ENCODE measurements around the gene PALM2AKAP2. TPM values are rescaled to one million over a fixed set of nuclear protein-coding genes. Genes with fewer than 3 reads are reported as not detected.

Gene PALM2AKAP2
- total and polyA plus RNA-seq, 8 donors = 22.9 to 29.6 (median 26.7) TPM

DNA sequence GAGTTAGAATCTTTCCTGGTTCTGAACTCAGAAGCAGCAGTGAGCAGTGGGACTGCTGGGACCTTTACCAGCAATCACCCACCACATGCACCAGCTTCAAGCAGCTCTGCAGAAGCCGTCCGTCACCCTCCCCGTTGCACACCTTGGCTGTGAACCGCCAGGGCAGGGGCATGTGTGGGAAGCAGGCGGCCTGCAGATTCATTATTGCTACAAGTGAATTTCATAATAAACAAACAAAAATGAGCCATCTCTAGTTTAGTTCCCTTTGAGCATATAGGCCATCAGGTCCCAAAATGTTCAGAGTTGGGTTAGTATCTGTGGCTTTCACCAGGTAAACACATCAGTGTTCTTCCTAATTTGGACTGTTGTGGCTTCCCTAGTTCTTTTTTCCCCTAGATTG, 17.5 kb downstream of the PALM2AKAP2 start:
- ATAC-seq (no peak), DNase-seq (no peak)
- H3K4me1 ChIP-seq = no peaks in the 10 kb centered on the region
- no peak for TF ChIP-seq CTCF (IDR thresholded peaks at IDR 0.05)
- H3K27me3 ChIP-seq = no peaks in the 10 kb centered on the region
- H3K9me3 ChIP-seq = no peaks in the 10 kb centered on the region
- H3K27ac ChIP-seq = no peak overlapping the region
- H3K36me3 ChIP-seq = no peaks in the 10 kb centered on the region
- H3K4me3 ChIP-seq = no peak overlapping the region
- intact Hi-C loops (cut with DNase I) = no loop called here

DNA sequence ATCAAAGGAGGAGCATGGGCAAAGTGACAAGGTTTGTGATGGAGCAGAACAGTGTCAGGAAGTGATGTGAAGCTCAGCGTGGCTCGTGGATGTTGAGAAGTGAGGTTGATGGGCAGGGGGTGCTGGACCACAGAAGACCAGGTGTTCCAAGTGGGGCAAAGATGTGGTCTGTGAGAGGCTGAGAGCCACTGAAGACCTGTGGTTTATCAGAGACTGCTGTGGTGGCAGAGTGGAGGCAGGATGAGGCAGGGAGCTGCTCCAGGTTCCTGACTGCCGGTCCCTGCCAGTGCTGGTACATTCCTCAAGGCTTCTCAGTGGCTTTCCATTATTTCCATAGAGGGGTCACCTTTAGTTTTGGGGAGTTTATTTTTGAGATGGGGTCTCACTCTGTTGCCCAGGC, 19.1 kb downstream of the PALM2AKAP2 start:
- no peak overlapping the region for H3K27ac ChIP-seq

DNA sequence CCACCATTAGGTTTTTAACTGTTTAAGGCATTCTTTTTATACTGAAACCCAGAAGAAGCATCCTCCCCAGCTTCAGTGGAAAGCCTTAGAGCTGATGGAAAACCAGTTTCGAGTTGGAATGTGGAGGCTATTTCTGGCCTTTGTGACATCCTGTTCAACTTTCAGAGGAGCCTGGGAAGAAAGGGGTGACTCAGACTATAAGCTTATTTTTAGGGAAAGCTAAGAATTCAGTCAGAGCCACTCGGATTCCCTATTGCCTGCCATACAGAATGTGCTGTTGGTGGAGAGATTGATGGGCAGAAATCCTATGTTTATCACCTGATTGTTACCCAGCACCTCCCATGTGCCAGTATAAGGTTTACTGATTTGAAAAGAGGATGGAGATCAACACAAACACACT, 19.8 kb downstream of the PALM2AKAP2 start:
- ATAC-seq (no peak), DNase-seq (no peak)
- Histone ChIP-seq H3K4me3 (no peak overlapping the region), H3K36me3 (no peaks in the 10 kb centered on the region), H3K4me1 (no peaks in the 10 kb centered on the region), H3K27me3 (no peaks in the 10 kb centered on the region), H3K9me3 (no peaks in the 10 kb centered on the region), H3K27ac (peak overlapping the region in 1 of 2 donors; percentile 28)
- intact Hi-C loops (cut with DNase I) = no loop called here
- TF ChIP-seq CTCF (IDR thresholded peaks at IDR 0.05) = no peak

More for the DNA sequence above, 19.1 kb downstream of the PALM2AKAP2 start:
- DNase-seq = no peak
- H3K36me3 ChIP-seq = no peaks in the 10 kb centered on the region
- TF ChIP-seq CTCF (IDR thresholded peaks at IDR 0.05) = no peak
- H3K9me3 ChIP-seq = no peaks in the 10 kb centered on the region
- no peaks in the 10 kb centered on the region for H3K27me3 ChIP-seq
- H3K4me1 ChIP-seq = no peaks in the 10 kb centered on the region
- ATAC-seq = no peak
- intact Hi-C loops (cut with DNase I) = no loop called here
- no peak overlapping the region for H3K4me3 ChIP-seq

- Histone ChIP-seq H3K4me1 (no peaks in the 10 kb centered on the region), H3K27me3 (no peaks in the 10 kb centered on the region), H3K27ac (no peak overlapping the region), H3K9me3 (no peaks in the 10 kb centered on the region), H3K4me3 (no peak overlapping the region), H3K36me3 (no peaks in the 10 kb centered on the region)
- TF ChIP-seq CTCF (IDR thresholded peaks at IDR 0.05) = no peak
- intact Hi-C loops (cut with DNase I) = no loop called here
- DNase-seq = peak in 1 of 4 donors; percentile 30
- ATAC-seq = no peak
Measured at GRCh38 chr9:109801484-109801883, 21.5 kb downstream of the PALM2AKAP2 start.

DNA sequence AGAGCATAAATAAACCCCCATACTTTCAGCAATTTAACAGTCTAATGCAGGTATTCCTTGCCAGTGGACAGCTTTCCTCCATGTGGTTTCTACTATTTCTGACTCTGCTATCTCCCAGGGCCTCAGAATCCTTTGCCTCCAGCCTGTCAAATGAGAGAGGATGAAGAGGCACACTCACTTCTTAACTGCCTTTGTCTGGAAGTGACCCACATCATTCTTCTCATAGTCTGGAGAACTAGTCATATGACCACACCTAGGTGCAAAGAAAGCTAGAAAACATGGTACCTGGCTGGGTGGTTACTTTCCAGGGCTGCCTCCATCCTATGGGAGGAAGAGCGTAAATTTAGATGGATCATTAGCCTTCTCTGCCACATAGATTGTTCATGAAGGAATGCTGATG, 22.5 kb downstream of the PALM2AKAP2 start:
- Histone ChIP-seq H3K9me3 (no peaks in the 10 kb centered on the region), H3K27ac (no peak overlapping the region), H3K4me3 (no peak overlapping the region), H3K4me1 (no peaks in the 10 kb centered on the region), H3K27me3 (no peaks in the 10 kb centered on the region), H3K36me3 (no peaks in the 10 kb centered on the region)
- intact Hi-C loops (cut with DNase I) = no loop called here
- no peak for TF ChIP-seq CTCF (IDR thresholded peaks at IDR 0.05)
- ATAC-seq (no peak), DNase-seq (no peak)
